Measurements from ENCODE around the gene RPP25. TPM values are rescaled to one million over a fixed set of nuclear protein-coding genes. Genes with fewer than 3 reads are reported as not detected.

RPP25 gene
- polyA plus RNA-seq, 3 donors = 1.7 to 6.7 (median 6.5) TPM

DNA sequence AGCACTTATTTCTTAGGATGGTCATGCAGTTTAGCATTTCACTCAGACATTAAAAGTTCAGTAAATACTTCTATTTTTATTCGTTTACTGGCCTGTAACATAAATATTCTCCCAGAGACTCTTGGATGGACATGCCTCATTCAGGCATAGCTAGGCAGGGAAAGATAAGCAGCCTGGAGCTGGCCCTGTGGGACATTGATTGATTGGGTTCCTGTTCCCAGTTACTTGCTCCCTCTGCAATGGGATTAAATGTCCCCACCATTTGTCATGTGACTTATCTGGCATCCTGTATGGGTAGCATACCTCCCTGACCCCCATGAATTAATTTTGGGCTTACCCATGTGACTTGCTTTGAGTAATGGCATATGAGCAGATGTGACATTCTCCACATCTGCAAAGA is 36.0 kb upstream of the RPP25 start:
- Mint-ChIP-seq H3K4me3 (no peak overlapping the region), H3K9me3 (peaks cover 0 to 9% (median 5%) of the 10 kb centered on the region in 7 donors), H3K4me1 (peaks cover 18% of the 10 kb centered on the region), H3K27ac (no peak overlapping the region), H3K27me3 (ENCODE audit: low read depth in 3 of 3) (peaks cover 26 to 43% (median 34%) of the 10 kb centered on the region in 3 donors), H3K36me3 (peaks cover 0 to 3% of the 10 kb centered on the region in 2 donors)
- H3K9ac ChIP-seq (ENCODE audit: insufficient read depth, low read length, poor library complexity, severe bottlenecking) = no peak overlapping the region
- no peaks in the 10 kb centered on the region for H4K20me1 ChIP-seq (ENCODE audit: insufficient read depth, low read length)
- H3K4me2 ChIP-seq (replicated peaks; ENCODE audit: extremely low read depth, low read length, poor library complexity, severe bottlenecking) = no peak overlapping the region
- WGBS (ENCODE audit: insufficient coverage) = 40% methylated on average over 1 of the region's 1 CpG
- no peak overlapping the region for H3K4me3 ChIP-seq (replicated peaks in 1 of 3; ENCODE audit: low read depth in 2 of 3, low read length in 3 of 3)
- no peak for DNase-seq
- no peaks in the 10 kb centered on the region for H3K36me3 ChIP-seq (replicated peaks in 1 of 2; ENCODE audit: control insufficient read depth in 1 of 2, insufficient read depth in 2 of 2, low read length in 2 of 2)
- no peak overlapping the region for H3K27ac ChIP-seq (ENCODE audit: low read depth in 1 of 2, low read length in 2 of 2)
- peaks cover 13 to 25% of the 10 kb centered on the region in 2 donors for H3K27me3 ChIP-seq (ENCODE audit: control insufficient read depth in 2 of 2, insufficient read depth in 2 of 2, low read length in 2 of 2)
- H2AFZ ChIP-seq (ENCODE audit: insufficient read depth, low read depth, low read length, poor library complexity, severe bottlenecking) = no peak overlapping the region
- H3K79me2 ChIP-seq (ENCODE audit: insufficient read depth, low read length) = no peaks in the 10 kb centered on the region
- H3K4me1 ChIP-seq (ENCODE audit: control insufficient read depth in 1 of 2, insufficient read depth in 2 of 2, low read length in 2 of 2) = peaks cover 10 to 11% of the 10 kb centered on the region in 2 donors
- no peaks in the 10 kb centered on the region for H3K9me3 ChIP-seq (replicated peaks in 1 of 2; ENCODE audit: control insufficient read depth in 1 of 2, insufficient read depth in 1 of 2, low read length in 2 of 2)
- no peak for TF ChIP-seq CTCF (IDR thresholded peaks at IDR 0.05)
- intact Hi-C loops (cut with micrococcal nuclease) = no loop called here

DNA sequence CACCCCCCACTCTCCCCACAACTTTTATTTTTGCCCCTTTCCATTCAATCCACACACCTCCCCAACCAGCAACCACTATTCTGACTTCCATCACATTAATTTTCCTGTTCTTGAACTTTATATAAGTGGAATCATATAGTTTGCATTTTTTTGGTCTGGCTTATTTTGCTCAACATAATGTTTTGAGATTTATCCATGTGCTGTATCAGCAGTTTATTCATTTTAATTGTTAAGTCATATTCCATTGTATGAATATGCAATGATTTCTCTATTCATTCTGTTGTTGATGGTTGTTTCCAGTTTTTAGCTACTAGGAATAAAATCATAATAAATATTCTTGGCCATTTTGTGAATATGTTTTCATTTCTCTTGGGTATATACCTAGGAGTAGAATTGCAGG is 33.0 kb upstream of the RPP25 start:
- no peaks in the 10 kb centered on the region for H3K79me2 ChIP-seq (ENCODE audit: insufficient read depth, low read length)
- H3K4me1 ChIP-seq (ENCODE audit: control insufficient read depth in 1 of 2, insufficient read depth in 2 of 2, low read length in 2 of 2) = no peaks in the 10 kb centered on the region
- H3K4me2 ChIP-seq (replicated peaks; ENCODE audit: extremely low read depth, low read length, poor library complexity, severe bottlenecking) = no peak overlapping the region
- Mint-ChIP-seq H3K36me3 (no peaks in the 10 kb centered on the region), H3K27ac (no peak overlapping the region), H3K4me3 (no peak overlapping the region), H3K27me3 (ENCODE audit: low read depth in 3 of 3) (peaks cover 11 to 25% (median 20%) of the 10 kb centered on the region in 3 donors), H3K9me3 (peaks cover 0 to 1% (median 0%) of the 10 kb centered on the region in 7 donors), H3K4me1 (peaks cover 3% of the 10 kb centered on the region)
- H4K20me1 ChIP-seq (ENCODE audit: insufficient read depth, low read length) = no peaks in the 10 kb centered on the region
- no peak overlapping the region for H2AFZ ChIP-seq (ENCODE audit: insufficient read depth, low read depth, low read length, poor library complexity, severe bottlenecking)
- no peak overlapping the region for H3K4me3 ChIP-seq (replicated peaks in 1 of 3; ENCODE audit: low read depth in 2 of 3, low read length in 3 of 3)
- no peak for DNase-seq
- no peak overlapping the region for H3K27ac ChIP-seq (ENCODE audit: low read depth in 1 of 2, low read length in 2 of 2)
- no peak for TF ChIP-seq CTCF (IDR thresholded peaks at IDR 0.05)
- intact Hi-C loops (cut with micrococcal nuclease) = no loop called here
- no peak overlapping the region for H3K9ac ChIP-seq (ENCODE audit: insufficient read depth, low read length, poor library complexity, severe bottlenecking)
- no peaks in the 10 kb centered on the region for H3K9me3 ChIP-seq (replicated peaks in 1 of 2; ENCODE audit: control insufficient read depth in 1 of 2, insufficient read depth in 1 of 2, low read length in 2 of 2)
- H3K36me3 ChIP-seq (replicated peaks in 1 of 2; ENCODE audit: control insufficient read depth in 1 of 2, insufficient read depth in 2 of 2, low read length in 2 of 2) = no peaks in the 10 kb centered on the region
- peaks cover 0 to 6% of the 10 kb centered on the region in 2 donors for H3K27me3 ChIP-seq (ENCODE audit: control insufficient read depth in 2 of 2, insufficient read depth in 2 of 2, low read length in 2 of 2)

All from CD14-positive monocyte (primary cell).